ENCODE results near the gene C16orf92.

C16orf92 gene

DNA sequence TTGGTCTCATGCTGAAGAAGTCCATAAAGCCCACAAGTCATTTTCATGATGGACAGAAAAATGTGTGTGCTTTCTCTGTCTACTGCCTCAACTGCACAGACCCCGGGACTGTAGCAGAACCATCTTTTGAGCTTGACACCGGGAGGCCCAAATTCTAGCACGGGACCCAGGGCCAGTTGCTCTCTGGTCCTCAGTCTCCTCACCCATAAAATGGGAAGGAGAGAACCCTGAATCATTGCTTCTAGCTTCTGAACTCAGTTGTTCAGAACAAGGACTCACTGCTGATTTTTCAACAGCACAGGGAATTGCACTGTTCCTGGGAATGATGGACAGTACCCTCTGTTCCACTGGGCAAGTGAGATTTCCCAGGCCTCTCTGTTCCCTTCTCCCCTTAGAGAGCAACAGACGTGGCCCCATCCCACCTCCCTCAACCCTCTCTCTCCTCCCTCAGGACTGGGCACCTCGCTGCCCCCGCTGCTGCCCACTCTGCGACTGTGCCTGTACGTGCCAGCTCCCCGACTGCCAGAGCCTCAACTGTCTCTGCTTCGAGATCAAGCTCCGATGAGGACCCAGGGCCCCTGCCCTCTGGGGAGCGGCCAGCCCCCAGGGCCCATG, 40.4 kb downstream of the C16orf92 start:
- no peak for DNase-seq

GRCh38 chr16:30063893-30064728, 41.1 kb downstream of the C16orf92 start:
- peak; percentile 62 for DNase-seq

DNA sequence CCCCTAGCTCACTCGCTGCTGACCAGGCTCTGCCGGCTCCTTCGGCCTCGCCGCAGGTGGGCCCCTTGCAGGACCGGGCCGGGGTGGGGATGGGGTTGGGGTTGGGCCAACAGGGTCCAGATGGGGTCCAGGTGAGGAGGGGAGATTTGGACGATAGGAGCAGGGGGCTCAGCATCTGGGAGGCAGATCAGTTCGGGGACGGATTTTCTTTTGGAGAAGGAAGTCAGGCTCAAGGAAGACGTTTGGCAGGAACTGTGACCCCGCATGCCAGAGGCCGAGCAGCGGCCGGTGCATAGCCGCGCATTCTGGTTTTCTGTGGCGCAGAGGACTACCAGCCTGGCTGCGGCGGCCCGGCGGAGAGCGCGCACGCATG, 41.7 kb downstream of the C16orf92 start:
- DNase-seq: no peak

- DNase-seq: peak; percentile 100
Measured at GRCh38 chr16:30065102-30065942, 42.3 kb downstream of the C16orf92 start, which contains the start of gene ALDOA. ALDOA (plus strand) TSS chr16:30065760; CDS start chr16:30066898, 1,138 bp downstream.

DNA sequence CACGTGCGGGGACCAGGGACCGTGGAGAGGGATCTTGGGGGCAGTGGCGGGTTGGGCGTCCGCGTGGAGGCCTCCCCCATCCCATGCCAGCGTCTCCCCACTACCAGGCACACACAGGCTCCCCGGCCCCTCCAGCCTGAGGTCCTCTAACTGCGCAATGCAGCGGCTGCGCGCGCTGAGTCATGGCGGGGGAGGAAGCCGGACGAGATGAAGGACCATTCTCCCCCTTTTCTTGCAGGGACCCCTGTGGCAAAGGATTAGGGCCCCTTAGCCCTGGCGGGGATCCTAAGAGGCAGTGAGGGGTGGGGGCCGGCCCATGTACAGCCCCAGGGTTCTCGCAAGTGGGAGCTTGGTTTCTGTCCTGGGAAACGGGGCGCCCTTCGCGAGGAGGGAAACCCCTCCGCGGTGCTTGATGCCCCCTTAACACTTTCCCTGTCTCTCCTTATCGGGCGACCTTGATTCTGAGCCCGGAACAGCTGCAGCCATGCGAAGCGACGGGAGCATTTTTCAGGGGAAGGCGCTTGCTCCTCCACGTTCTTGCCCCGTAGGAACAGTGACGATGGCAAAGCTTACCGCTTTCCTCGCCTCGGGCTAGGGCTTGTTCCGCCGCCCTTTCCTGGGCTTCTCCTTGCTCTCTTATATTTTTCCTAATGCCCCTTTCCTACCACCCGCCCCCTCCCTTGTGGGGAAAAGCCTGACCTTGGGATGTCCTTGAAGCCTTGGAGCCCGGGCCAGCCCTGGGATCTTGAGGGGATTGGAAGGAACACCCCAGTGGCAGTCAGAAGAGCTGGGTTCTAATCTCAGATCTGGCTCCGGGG, 43.2 kb downstream of the C16orf92 start:
- peak; percentile 70 for DNase-seq

DNA sequence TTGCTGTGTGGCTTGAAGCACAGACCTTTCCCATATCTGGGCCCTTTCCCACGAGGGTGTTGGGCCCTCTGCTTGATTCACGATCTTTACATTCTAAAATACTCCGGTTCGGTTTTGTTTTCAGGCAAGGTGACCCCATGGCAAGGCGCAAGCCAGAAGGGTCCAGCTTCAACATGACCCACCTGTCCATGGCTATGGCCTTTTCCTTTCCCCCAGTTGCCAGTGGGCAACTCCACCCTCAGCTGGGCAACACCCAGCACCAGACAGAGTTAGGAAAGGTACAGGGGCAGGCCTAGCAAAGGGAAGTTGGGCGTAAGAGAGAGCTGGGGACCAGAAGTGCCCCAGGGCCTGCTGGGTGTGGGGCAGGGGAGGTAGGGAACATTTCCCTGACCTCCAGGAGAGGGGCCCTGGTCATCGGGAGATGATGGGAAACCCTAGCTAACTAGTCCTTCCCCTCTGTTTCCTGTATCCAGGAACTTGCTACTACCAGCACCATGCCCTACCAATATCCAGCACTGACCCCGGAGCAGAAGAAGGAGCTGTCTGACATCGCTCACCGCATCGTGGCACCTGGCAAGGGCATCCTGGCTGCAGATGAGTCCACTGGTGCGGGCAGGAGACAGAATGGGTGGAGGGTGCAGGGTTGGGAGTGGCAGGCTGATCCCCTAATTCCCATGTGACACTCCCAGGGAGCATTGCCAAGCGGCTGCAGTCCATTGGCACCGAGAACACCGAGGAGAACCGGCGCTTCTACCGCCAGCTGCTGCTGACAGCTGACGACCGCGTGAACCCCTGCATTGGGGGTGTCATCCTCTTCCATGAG, 44.0 kb downstream of the C16orf92 start:
- DNase-seq: peak; percentile 38

DNA sequence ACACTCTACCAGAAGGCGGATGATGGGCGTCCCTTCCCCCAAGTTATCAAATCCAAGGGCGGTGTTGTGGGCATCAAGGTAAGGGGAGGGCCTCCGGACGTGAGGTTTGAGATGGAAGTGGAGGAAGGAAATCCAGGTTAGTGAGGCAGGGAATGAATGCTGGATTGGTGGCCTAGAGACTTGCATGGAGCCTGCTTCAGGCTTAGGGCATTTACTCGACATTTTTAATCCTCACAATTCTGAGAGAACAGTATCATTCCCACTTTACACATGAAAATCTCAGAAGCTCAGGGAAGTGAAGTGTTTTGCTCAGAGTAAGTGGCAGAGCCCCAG, 44.6 kb downstream of the C16orf92 start:
- no peak for DNase-seq

GRCh38 chr16:30068333-30068732, 45.3 kb downstream of the C16orf92 start:
- DNase-seq: no peak

GRCh38 chr16:30068750-30069610, 46.0 kb downstream of the C16orf92 start:
- peak; percentile 41 for DNase-seq

GRCh38 chr16:30069611-30070462, 46.8 kb downstream of the C16orf92 start:
- no peak for DNase-seq

DNA sequence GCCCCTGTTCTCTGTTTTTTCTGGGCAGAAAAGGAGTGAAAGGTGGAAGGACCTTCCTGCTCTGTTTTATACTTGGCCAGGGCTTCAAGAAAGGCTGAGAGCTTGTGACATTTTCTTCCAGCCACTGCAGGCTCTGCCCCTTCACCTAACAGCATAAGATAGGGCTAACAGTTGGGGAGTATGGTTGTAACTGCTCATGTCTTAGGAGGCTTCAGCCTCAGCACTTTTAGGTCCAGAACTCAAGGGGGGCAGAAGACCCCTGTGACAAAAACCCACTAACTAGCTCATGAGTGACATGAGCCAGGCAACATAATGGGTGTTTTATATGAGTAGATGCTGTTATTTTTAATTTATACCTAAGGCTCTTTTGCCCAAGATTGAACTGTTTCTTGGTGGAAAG, 47.5 kb downstream of the C16orf92 start:
- DNase-seq: no peak
